DND-41 (cell line): ENCODE data around the gene CSTB.
A peak's percentile ranks its signal among the peaks of the same experiment; 100 is the strongest.

Experiments used
- ATAC-seq: fragments of 200-7000 bp; cut with Tn5 transposase; 3 replicates; pipeline ENCODE4 v1.9.1; 2021; ENCODE audit warnings: low read depth; ENCODE audit not compliant: insufficient read depth
- DNase-seq: peaks from one replicate; pipeline ENCODE4 v3.0.0-alpha.2; 2020
- H2AFZ ChIP-seq: 2 replicates; pipeline ENCODE4 v1.6.0; 2012; ENCODE audit warnings: low read depth, low read length
- H3K27ac ChIP-seq: 2 replicates; pipeline ENCODE4 v1.5.1; 2012; ENCODE audit warnings: low read length, inconsistent platforms
- H3K27me3 ChIP-seq: fragments of 200-600 bp; sonication (generic); 2 replicates; pipeline ENCODE4 v1.6.0; 2012; ENCODE audit warnings: low read length, mild to moderate bottlenecking, inconsistent platforms; ENCODE audit not compliant: insufficient read depth, poor library complexity
- H3K36me3 ChIP-seq: 2 replicates; pipeline ENCODE4 v1.5.1; 2012; ENCODE audit warnings: low read length, inconsistent platforms; ENCODE audit not compliant: insufficient read depth
- H3K4me1 ChIP-seq: 2 replicates; pipeline ENCODE4 v1.5.1; 2012; ENCODE audit warnings: mild to moderate bottlenecking, low read length; ENCODE audit not compliant: insufficient read depth
- H3K4me2 ChIP-seq: 2 replicates; pipeline ENCODE4 v1.6.0; 2012; ENCODE audit warnings: mild to moderate bottlenecking, moderate library complexity, low read length, inconsistent platforms; ENCODE audit not compliant: insufficient read depth
- H3K4me3 ChIP-seq, 2 experiments: fragments of 200-600 bp in 1 of 2; shearing (Covaris generic) in 1 of 2; 2 replicates each; pipeline ENCODE4 v1.5.1; 2012 to 2016; ENCODE audit warnings: inconsistent platforms in 2 of 2, low read length in 2 of 2, mild to moderate bottlenecking in 2 of 2, low read depth in 1 of 2, moderate library complexity in 1 of 2
- H3K79me2 ChIP-seq: 2 replicates; pipeline ENCODE4 v1.6.0; 2012; ENCODE audit warnings: low read length, inconsistent platforms; ENCODE audit not compliant: insufficient read depth
- H3K9ac ChIP-seq: 2 replicates; pipeline ENCODE4 v1.6.0; 2012; ENCODE audit warnings: low read depth, mild to moderate bottlenecking, inconsistent platforms, low read length, moderate library complexity
- H3K9me3 ChIP-seq: 2 replicates; pipeline ENCODE4 v1.5.1; 2012; ENCODE audit warnings: low read length, moderate library complexity, mild to moderate bottlenecking, inconsistent platforms; ENCODE audit not compliant: insufficient read depth, severe bottlenecking
- H4K20me1 ChIP-seq: 2 replicates; pipeline ENCODE4 v1.6.0; 2012; ENCODE audit warnings: low read length; ENCODE audit not compliant: insufficient read depth
- EZH2 ChIP-seq: IDR thresholded peaks from 3 replicates; pipeline ENCODE4 v1.6.1; 2012; ENCODE audit warnings: borderline replicate concordance, low read depth, mild to moderate bottlenecking, moderate library complexity, low read length, inconsistent platforms; ENCODE audit not compliant: severe bottlenecking
- TF ChIP-seq, protein P1 (sequence below): IDR thresholded peaks from 2 replicates; pipeline ENCODE4 v1.5.1; 2012; ENCODE audit warnings: borderline replicate concordance, low read length, moderate library complexity, mild to moderate bottlenecking; ENCODE audit not compliant: poor library complexity, severe bottlenecking; ENCODE audit errors: extremely low read depth

Gene CSTB

DNA sequence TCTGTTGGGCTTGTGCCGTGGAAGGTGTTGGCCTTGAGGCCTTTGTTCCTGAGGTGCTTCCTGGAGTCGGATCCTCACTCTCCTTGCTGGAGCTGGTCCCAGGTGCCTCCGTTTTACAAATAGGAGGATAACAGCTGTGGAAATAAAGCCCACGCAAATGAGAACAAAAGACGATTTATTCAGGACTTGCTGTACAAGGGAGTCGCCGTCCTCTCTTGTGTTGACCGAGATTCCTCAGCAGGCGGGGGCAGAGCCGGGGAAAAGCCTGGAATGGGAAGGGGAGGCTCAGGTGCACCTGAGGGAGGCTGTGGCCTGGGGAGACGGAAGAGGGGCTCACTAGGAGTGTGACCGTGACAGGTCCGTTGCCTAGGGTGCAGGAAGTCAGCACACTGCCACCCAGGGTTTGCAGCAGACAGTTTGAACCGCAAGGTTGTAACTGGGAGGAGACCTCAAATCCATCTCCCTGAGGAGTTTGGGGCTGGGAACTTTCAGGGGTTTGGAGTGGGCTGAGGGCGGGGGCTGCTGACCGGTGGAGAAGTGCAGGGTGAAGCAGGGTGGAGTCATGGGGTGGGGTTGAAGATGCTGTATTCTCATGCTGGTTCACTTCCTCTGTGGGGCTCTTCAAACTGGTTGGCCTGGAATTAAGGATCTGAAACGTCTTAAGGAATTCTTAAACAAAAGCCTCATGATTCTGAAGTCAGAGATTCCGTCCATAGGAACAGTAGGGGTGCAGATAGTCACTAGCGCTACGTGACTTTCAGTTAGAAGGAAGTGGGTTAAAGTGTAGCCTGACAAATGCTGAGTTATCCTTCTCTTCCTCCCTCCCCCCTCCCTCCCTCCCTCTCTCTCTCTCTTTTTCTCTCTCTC is 2.6 kb upstream of the CSTB start:
- no peaks in the 10 kb centered on the region for H3K9me3 ChIP-seq
- H3K9ac ChIP-seq: peak overlapping the region; percentile 7; the same call in 1 of the 2 replicates
- H3K36me3 ChIP-seq: peaks cover 9% of the 10 kb centered on the region
- H3K4me3 ChIP-seq: no peak overlapping the region
- peak; percentile 45 for DNase-seq
- TF ChIP-seq, protein P1, sequence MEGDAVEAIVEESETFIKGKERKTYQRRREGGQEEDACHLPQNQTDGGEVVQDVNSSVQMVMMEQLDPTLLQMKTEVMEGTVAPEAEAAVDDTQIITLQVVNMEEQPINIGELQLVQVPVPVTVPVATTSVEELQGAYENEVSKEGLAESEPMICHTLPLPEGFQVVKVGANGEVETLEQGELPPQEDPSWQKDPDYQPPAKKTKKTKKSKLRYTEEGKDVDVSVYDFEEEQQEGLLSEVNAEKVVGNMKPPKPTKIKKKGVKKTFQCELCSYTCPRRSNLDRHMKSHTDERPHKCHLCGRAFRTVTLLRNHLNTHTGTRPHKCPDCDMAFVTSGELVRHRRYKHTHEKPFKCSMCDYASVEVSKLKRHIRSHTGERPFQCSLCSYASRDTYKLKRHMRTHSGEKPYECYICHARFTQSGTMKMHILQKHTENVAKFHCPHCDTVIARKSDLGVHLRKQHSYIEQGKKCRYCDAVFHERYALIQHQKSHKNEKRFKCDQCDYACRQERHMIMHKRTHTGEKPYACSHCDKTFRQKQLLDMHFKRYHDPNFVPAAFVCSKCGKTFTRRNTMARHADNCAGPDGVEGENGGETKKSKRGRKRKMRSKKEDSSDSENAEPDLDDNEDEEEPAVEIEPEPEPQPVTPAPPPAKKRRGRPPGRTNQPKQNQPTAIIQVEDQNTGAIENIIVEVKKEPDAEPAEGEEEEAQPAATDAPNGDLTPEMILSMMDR: no peak
- no peak for TF ChIP-seq EZH2
- peak overlapping the region; percentile 66 for H3K27ac ChIP-seq
- H3K79me2 ChIP-seq: peaks cover 13% of the 10 kb centered on the region
- H2AFZ ChIP-seq: peak overlapping the region; percentile 3; the same call in 1 of the 2 replicates
- H4K20me1 ChIP-seq: no peaks in the 10 kb centered on the region
- peaks cover 45% of the 10 kb centered on the region for H3K4me1 ChIP-seq
- no peak for ATAC-seq
- H3K27me3 ChIP-seq: no peaks in the 10 kb centered on the region
- peak overlapping the region; percentile 17; the same call in 1 of the 2 replicates for H3K4me2 ChIP-seq

DNA sequence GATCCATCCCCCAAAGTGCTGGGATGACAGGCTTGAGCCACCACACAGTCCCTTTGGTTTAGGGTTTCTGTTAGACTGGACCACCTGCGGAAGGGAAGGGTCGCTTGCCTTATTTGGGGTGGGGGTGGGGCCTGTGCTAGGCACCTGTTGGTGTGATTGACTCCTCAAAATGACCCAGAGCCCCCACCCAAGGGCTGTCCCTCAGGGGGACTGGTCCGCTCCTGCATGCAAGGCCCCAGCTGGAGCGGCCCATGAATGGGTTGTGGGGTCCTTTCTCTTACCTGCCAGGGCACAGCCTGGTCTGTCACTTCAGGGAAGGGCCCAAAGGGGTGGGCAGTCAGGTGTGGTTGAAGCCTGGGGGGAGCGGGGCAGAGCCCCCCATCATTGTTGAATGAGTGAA is 1.8 kb upstream of the CSTB start:
- Histone ChIP-seq H3K4me2 (no peak overlapping the region), H3K9ac (no peak overlapping the region), H3K27me3 (no peaks in the 10 kb centered on the region), H3K79me2 (peaks cover 13% of the 10 kb centered on the region), H3K27ac (no peak overlapping the region; the same call in 1 of the 2 replicates), H2AFZ (no peak overlapping the region), H3K9me3 (no peaks in the 10 kb centered on the region), H4K20me1 (no peaks in the 10 kb centered on the region), H3K36me3 (peaks cover 17% of the 10 kb centered on the region), H3K4me1 (peaks cover 45% of the 10 kb centered on the region), H3K4me3 (no peak overlapping the region)
- DNase-seq (no peak), ATAC-seq (no peak)
- no peak for TF ChIP-seq EZH2
- TF ChIP-seq, protein P1: no peak

DNA sequence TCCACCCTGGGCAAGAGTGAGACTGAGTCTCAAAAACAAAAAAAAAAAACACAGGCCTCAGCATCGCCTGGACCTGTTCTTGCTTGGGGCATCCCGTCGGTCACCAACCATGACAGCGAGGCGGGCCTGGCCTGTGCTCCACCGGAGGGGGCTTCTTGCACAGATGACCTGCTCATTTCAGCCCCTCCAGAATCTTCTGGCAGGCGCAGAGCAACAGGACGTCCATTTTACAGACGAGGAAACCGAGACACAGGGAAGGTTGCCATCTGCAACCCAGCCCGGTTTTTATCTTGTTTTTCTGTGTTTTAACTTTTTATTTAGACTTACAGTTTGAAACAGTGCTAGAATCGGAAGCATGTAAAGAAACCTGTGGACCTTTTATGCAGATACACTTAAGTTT is 918 bp downstream of the CSTB start:
- Histone ChIP-seq H3K9ac (peak overlapping the region; percentile 92), H3K36me3 (peaks cover 17% of the 10 kb centered on the region), H2AFZ (no peak overlapping the region), H3K4me3 (peak overlapping the region; percentile 73 to 97; a peak in 3 of 4 replicates), H3K27me3 (no peaks in the 10 kb centered on the region), H4K20me1 (no peaks in the 10 kb centered on the region), H3K4me2 (peak overlapping the region; percentile 94), H3K79me2 (peaks cover 13% of the 10 kb centered on the region), H3K9me3 (no peaks in the 10 kb centered on the region), H3K27ac (no peak overlapping the region), H3K4me1 (peaks cover 45% of the 10 kb centered on the region)
- no peak for DNase-seq
- TF ChIP-seq EZH2: no peak
- TF ChIP-seq, protein P1: no peak
- no peak for ATAC-seq
